ENCODE measurements around the gene BRSK2.
"Not testable (repeated sequence)": the region's sequence is repeated elsewhere in the genome, so short reads cannot be mapped to it uniquely, and the experiment has no call there.

The BRSK2 gene

GRCh38 chr11:1389932-1390568 lies at the start of gene BRSK2:
Gene BRSK2 (plus strand): TSS chr11:1389934. CDS start chr11:1390285, 351 bp downstream.
- DNase-seq, result no peak

DNA sequence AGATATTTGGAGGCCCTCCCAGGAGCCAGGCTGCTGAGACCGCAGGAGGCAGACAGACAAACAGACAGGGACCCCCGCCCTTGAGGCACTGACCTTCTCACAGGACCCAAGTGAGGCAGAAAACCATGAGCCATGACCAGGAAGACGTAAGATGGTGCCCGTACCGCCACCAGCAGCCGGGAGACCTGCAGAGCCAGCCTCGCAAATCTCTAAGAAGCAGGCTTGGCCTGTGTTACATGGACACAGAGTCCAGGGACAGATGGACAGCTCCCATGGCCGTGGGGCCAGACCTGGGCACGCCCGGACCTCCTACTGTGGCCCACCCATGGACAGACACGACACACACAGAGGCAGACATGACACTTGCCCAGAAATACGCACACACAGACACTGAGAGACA lies 49.6 kb upstream of the BRSK2 start:
- DNase-seq, result no peak

GRCh38 chr11:1341226-1341625 lies 48.5 kb upstream of the BRSK2 start:
- DNase-seq, result not testable (repeated sequence)

- DNase-seq, result no peak
Observed at GRCh38 chr11:1341928-1342524, 47.7 kb upstream of the BRSK2 start.

DNA sequence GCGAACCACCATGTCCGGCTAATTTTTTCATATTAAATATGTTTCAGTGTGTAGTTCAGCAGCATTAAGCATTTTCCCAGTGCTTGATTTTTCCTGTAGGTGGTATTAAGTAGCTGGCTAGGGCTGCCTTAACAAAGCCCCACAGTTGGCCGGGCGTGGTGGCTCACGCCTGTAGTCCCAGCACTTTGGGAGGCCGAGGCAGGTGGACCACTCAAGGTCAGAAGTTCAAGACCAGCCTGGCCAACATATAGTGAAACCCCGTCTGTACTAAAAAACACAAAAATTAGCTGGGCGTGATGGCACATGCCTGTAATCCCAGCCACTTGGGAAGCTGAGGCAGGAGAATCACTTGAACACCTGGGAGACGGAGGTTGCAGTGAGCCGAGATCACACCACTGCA lies 46.8 kb upstream of the BRSK2 start:
- DNase-seq, result no peak

- no peak for DNase-seq
Observed at GRCh38 chr11:1343391-1344055, 46.2 kb upstream of the BRSK2 start.

- DNase-seq, result no peak
Observed at GRCh38 chr11:1344056-1344635, 45.6 kb upstream of the BRSK2 start.

GRCh38 chr11:1345737-1346513 lies 43.8 kb upstream of the BRSK2 start:
- DNase-seq, result no peak

DNA sequence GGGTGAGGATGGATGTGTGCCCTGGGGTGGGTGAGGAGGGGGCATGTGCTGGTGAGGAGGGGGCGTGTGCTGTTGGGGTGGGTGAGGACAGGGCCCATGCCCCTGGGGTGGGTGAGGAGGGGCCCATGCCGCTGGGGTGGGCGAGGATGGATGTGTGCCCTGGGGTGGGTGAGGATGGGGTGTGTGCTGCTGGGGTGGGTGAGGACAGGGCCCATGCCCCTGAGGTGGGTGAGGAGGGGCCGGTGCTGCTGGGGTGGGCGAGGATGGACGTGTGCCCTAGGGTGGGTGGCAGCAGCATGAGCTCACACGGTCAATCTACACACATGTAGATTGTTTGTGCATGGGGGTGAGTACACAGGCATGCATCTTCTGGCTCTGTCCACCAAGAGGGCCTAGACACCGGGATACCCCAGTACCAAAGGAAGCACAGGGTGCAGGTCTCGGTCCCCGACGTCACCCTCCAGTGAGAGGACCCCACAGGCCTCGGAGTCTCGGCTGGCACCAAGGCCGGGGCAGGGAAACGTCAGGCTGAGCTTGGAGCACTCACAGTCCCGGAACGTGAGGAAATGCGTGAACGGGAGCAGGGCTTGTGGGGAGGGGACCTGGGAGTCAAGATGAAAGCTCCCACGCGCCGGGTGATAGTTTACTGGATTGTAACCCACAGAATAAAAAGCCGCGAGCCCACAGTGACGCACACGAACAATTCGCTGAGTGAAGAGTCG lies 42.9 kb upstream of the BRSK2 start:
- DNase-seq, result no peak

DNA sequence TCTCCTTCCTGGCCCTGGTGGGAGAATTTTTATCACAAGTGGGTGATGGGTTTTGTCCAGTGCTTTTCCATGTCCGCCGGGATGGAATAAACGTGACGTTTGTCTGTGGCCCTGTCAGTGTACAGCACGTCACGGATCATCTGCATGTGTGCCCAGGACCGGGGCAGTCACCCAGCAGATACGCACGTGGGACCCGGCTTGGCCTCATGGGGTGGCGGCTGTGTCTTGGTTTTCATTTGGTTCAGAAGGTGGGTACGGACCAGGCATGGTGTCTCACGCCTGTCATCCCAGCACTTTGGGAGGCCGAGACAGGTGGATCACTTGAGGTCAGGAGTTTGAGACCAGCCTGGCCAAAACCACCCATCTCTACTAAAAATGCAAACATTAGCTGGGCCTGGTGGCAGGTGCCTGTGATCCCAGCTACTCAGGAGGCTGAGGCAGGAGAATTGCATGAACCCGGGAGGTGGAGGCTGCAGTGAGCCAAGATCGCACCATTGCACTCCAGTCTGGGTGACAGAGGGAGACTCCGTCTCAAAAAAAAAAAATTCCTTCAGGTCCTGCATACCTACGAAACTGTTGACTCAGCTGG lies 42.2 kb upstream of the BRSK2 start:
- not testable (repeated sequence) for DNase-seq

- DNase-seq, result no peak
Observed at GRCh38 chr11:1348146-1348795, 41.5 kb upstream of the BRSK2 start.

GRCh38 chr11:1348796-1349326 lies 40.9 kb upstream of the BRSK2 start:
- DNase-seq, result no peak

DNA sequence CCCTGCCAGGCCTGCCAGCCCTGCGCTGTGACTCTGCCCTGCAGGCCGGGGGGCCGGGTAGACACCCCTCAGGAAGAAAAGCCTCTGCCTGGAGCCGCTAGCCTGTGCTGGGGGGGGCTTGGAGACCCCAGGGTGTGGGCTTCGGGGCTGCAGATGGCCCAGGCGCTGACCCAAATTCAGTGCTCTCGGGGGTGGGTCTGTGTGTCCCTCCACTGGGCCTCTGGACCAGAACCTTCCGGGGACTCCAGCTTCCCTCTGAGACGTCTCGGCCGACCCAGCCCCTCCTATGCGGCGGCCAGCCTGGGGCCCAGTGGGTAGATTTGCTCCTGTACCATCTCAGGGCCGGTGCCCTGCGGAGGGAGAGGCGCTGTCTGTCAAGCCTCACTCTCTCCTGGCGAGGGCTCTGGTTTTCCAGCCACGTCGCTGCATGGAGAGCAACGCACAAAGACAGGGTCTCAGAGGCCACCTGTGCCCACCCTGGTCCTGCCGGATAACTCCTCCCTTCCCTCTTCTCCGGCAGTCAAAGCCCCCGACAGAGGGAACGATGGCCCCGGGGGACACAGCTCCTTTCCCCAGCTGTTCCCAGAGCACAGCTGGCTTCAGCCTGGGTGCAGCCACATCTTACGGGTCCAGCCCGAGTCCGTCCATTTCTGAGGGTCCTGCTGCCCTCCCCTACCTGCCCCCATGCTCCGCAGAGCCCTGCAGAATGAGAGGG lies 40.2 kb upstream of the BRSK2 start:
- DNase-seq, result no peak

DNA sequence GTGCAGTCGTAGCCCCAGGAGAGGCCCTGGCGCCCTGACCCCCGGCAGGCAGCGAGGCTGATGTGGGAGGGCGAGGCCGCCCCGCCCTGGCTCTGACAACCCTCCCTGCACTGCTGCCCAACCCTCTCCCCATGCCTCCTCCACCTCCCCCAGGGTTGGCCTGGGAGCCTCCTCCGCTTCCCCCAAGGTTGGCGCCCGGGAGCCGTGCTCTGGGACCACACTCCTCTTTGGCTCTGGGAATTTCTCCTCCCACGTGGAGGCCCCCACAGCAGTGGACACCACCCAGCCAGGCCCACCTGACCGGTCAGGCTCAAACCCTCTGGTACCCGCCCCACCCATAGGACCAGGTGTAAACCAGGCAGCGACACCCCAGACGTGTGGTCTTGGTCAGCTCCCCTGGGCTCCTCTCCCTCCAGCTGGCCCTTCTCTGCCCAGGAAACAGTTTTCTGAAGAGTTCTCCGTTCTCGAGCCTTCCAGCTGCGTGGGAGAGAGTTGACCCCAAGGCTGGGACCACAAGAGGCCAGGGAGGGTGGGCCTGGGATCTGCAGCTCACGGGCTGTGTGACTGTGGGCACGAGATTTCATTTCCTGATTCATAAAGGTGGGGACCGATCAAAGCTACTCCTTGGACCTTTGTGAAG lies 39.5 kb upstream of the BRSK2 start:
- no peak for DNase-seq

DNA sequence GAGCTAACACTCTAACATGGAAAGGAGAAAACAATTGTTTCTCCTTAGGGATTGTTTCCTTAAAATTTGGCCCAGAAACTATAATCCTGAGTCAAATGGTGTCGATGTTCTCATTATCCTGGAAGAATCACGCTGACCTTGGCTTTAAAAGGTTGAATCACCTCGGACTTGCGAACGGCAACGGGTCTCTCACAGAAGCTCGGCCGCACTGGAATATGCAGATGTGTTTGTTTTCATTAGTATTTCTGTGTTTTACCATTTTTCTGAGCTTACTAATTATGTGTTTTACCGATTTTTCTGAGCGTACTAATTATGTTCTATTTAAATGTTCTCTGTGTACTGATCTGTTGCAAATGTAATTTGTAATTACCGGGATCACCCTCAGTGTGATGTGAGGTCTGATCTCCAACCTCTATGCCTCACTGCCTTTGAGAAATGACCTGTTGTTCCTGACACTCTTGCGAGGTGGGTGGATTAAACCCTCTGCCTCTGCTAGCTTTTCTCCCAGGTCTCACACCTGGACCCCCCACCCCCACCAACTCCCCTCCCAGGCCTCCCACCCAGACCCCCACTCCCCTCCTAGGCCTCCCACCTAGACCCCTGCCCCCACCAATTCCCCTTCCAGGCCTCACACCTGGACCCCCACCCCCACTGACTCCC lies 38.3 kb upstream of the BRSK2 start:
- no peak for DNase-seq

DNA sequence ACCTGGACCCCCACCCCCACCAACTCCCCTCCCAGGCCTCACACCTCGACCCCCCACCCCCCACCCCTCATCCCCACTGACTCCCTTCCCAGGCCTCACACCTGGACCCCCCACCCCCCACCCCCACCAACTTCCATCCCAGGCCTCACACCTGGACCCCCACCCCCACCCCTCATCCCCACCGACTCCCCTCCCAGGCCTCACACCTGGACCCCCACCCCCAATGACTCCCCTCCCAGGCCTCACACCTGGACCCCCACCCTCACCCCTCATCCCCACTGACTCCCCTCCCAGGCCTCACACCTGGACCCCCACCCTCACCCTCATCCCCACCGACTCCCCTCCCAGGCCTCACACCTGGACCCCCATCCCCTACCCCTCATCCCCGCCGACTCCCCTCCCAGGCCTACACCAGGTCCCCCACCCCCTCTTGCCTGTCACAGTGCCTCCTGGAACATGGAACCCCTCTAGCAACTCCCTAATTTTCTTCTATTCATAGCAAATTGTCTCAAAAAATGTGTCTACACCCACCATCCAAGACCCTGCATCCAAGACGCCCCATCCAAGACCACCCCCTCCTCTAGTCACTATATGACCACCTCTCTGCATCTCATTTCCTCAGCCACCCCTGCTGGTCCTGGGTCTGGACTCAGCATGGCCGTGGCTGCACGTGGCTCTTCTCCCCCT lies 36.9 kb upstream of the BRSK2 start:
- DNase-seq, result no peak

- no peak for DNase-seq
Observed at GRCh38 chr11:1353383-1354124, 36.2 kb upstream of the BRSK2 start.

All from stimulated activated CD4-positive, alpha-beta T cell treated with anti-CD3 and anti-CD28 coated beads, Interleukin-2, amount 100 ng/mL, for 48 hours (primary cell).